Activated CD8-positive, alpha-beta T cell treated with anti-CD3 and anti-CD28 coated beads for 36 hours (primary cell): ENCODE results near the gene MRPS23. TPM values are rescaled to one million over a fixed set of nuclear protein-coding genes. Genes with fewer than 3 reads are reported as not detected.

ENCODE experiments used
- ATAC-seq: fragments of 200-7000 bp; cut with Tn5 transposase; one replicate; pipeline ENCODE4 v1.10.0; 2021; ENCODE audit warnings: mild to moderate bottlenecking, moderate library complexity
- CTCF ChIA-PET: fragments of 350-600 bp; sonication (Branson Sonifier 250); formaldehyde crosslinking; loops from one replicate; lab custom pipeline; 2021; ENCODE audit warnings: antibody characterized with exemption; lab: Charles Lee
- POLR2A ChIA-PET: fragments of 350-600 bp; sonication (Branson Sonifier 250); formaldehyde crosslinking; loops from one replicate; lab custom pipeline; 2021; ENCODE audit warnings: antibody characterized with exemption; lab: Charles Lee
- DNase-seq: peaks from one replicate; pipeline ENCODE4 v3.0.0-alpha.2; 2020
- H3K27ac Mint-ChIP-seq: one replicate; pipeline ENCODE4 v1.8.0; 2021; ENCODE audit warnings: mild to moderate bottlenecking, mixed read lengths
- H3K27me3 Mint-ChIP-seq: one replicate; pipeline ENCODE4 v1.8.0; 2021; ENCODE audit warnings: mixed read lengths
- H3K36me3 Mint-ChIP-seq: one replicate; pipeline ENCODE4 v1.8.0; 2021; ENCODE audit warnings: low read depth, mixed read lengths
- H3K4me1 Mint-ChIP-seq: one replicate; pipeline ENCODE4 v1.8.0; 2021; ENCODE audit warnings: low read depth, mixed read lengths
- H3K4me3 Mint-ChIP-seq: one replicate; pipeline ENCODE4 v1.8.0; 2021; ENCODE audit warnings: mild to moderate bottlenecking, moderate library complexity, mixed read lengths
- H3K9me3 Mint-ChIP-seq: one replicate; pipeline ENCODE4 v1.8.0; 2021; ENCODE audit warnings: mixed read lengths
- intact Hi-C: fragments of 100-400 bp; cut with micrococcal nuclease; formaldehyde crosslinking; loops from one replicate; pipeline ENCODE4 v1.10.0; 2022
- total RNA-seq, 2 experiments: library from RNA; stranded (reverse); gene quantifications; one replicate each; pipeline ENCODE4 v1.2.3, GENCODE V29; 2021
- TF ChIP-seq, protein P1 (sequence below): fragments of 200-600 bp; IDR thresholded peaks from one replicate; pipeline ENCODE4 v1.8.0; 2022; ENCODE audit warnings: antibody characterized with exemption, mild to moderate bottlenecking

The MRPS23 gene
- total RNA-seq, 2 experiments from 2014 or later, result 69.5 to 70.0 TPM

DNA sequence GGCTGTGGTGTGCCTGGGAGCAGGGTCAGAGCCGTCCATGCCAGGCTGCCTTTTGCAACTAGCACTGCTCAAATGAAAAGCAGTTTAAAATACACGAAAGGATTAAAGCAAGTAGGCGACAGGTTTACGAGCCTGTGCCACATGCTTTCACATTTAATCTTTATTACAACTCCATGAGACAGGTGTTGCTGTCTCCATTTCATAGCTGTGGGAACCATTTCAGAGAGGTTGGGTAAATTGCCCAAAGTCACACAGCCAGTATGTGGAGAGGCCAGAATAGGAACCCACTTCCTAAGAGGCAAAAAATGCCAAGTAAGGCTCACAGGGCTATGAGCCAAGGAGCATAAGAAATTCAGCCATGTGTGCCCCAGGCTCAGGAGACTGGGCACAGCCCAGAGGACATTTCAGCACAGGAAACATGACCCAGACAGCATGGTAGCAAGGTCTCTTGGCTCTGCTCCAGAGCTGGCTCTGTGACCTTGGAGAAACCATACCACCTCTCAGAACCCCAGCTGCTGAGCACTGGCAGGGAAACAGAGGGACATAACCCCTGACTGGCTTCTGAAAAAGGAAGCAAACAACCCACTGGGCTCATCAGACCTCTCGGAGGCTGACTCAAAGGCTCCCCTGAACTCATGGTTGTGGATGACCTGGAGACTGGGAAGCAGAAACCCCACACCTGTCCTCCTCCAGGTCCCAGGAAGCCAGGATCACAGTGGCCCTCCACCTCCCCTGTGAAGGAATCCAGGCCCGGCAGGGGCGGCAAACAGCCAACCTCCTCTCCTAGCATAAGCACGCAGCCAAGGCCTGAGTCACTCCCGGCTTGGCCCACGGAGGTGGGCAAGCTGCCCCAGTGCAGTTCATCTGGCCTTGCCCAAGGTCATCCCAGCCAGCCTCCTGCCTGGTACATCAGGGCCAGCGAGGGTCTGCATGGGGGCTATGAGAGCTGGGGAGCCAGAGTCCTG lies 40.3 kb upstream of the MRPS23 start:
- ChIA-PET POLR2A (interaction anchor here (1.5 kb wide), 1 partner anchor 16 kb away, joined by 3 read pairs; no protein-coding TSS in a partner anchor), CTCF (interaction anchor here (0.8 to 4.1 kb wide), 6 partner anchors 20 to 224 kb away, joined by 3 to 26 read pairs (median 3); partner anchors contain the start of gene CUEDC1)
- Mint-ChIP-seq H3K27ac (no peak overlapping the region), H3K27me3 (peaks cover 2% of the 10 kb centered on the region), H3K36me3 (no peaks in the 10 kb centered on the region), H3K9me3 (no peaks in the 10 kb centered on the region), H3K4me1 (no peaks in the 10 kb centered on the region), H3K4me3 (no peak overlapping the region)
- DNase-seq, result no peak
- no peak for ATAC-seq
- intact Hi-C loops, result no loop called here
- TF ChIP-seq, protein P1, sequence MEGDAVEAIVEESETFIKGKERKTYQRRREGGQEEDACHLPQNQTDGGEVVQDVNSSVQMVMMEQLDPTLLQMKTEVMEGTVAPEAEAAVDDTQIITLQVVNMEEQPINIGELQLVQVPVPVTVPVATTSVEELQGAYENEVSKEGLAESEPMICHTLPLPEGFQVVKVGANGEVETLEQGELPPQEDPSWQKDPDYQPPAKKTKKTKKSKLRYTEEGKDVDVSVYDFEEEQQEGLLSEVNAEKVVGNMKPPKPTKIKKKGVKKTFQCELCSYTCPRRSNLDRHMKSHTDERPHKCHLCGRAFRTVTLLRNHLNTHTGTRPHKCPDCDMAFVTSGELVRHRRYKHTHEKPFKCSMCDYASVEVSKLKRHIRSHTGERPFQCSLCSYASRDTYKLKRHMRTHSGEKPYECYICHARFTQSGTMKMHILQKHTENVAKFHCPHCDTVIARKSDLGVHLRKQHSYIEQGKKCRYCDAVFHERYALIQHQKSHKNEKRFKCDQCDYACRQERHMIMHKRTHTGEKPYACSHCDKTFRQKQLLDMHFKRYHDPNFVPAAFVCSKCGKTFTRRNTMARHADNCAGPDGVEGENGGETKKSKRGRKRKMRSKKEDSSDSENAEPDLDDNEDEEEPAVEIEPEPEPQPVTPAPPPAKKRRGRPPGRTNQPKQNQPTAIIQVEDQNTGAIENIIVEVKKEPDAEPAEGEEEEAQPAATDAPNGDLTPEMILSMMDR, result no peak

DNA sequence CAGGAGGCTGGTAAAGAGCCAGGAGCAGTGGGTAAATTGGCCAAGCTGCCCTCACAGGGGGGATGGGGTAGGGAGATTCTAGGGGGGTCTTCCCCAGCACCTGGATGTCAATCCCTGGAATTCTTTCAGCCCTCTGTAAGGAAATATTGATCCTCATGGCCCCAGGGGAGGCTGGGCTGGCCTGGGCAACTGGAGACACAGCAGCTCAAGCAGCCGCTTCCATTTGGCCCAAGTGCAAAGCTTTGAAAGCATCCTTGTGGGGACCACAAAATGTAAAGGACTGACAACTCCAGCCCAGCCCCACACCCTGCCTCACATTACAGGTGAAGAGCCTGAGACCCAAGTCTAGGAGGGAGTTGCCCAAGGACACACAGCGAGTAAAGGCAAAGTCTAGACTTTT lies 39.4 kb upstream of the MRPS23 start:
- Mint-ChIP-seq H3K36me3 (no peaks in the 10 kb centered on the region), H3K9me3 (no peaks in the 10 kb centered on the region), H3K4me3 (no peak overlapping the region), H3K4me1 (no peaks in the 10 kb centered on the region), H3K27ac (no peak overlapping the region), H3K27me3 (peaks cover 2% of the 10 kb centered on the region)
- ATAC-seq (no peak), DNase-seq (no peak)
- intact Hi-C loops, result no loop called here
- TF ChIP-seq, protein P1, result no peak
- ChIA-PET POLR2A (no interaction called here), CTCF (interaction anchor here (0.9 to 1.3 kb wide), 2 partner anchors 38 to 110 kb away, joined by 3 read pairs; no protein-coding TSS in a partner anchor)

DNA sequence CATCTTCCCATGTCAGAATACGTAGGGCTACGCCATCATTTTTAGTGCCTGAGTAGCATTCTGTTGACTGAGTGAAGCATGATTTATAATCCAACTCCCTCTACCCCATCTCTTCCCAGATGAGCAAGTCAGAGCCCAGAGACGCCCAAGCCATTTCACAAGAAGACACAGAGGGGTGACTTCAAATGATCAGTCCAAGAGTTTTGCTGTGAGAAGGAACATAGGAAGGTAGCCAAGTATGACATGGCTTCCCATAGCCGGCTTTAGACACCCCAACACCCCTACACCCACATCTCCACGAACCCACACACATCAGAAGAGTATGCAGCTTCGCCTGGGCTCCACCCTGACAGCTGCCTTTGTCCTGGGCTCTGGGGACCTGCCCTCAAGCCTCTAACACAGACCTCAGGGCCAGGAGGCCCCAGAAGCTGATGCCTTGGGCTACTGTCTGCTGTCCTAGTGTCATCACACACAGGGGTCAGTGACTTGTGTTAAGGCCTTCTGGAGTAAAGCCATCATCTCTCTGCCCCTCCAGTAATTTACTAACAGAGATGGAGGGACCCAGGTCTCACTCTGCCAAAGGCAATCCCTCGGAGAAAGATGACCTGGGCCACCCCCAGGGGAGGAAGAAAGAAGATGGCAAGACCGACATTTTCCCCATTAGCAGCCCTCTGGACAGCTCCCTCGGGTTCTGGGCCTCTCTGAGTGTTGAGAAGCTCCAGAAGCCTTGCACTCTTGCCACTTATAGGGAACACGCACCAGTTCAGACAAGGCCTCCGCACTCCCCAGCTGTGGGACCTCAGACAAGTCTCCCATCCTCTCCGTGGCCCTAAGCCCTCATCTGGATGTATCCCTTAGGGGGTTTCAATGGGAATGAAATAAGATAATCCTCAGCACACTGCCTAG lies 38.7 kb upstream of the MRPS23 start:
- CTCF ChIA-PET, result interaction anchor here (1.3 kb wide), 1 partner anchor 37 kb away, joined by 3 read pairs; no protein-coding TSS in a partner anchor
- Mint-ChIP-seq H3K4me1 (no peaks in the 10 kb centered on the region), H3K9me3 (no peaks in the 10 kb centered on the region), H3K4me3 (no peak overlapping the region), H3K36me3 (no peaks in the 10 kb centered on the region), H3K27ac (no peak overlapping the region), H3K27me3 (peaks cover 2% of the 10 kb centered on the region)
- POLR2A ChIA-PET, result no interaction called here
- intact Hi-C loops, result no loop called here
- TF ChIP-seq, protein P1, result no peak
- ATAC-seq (no peak), DNase-seq (no peak)

DNA sequence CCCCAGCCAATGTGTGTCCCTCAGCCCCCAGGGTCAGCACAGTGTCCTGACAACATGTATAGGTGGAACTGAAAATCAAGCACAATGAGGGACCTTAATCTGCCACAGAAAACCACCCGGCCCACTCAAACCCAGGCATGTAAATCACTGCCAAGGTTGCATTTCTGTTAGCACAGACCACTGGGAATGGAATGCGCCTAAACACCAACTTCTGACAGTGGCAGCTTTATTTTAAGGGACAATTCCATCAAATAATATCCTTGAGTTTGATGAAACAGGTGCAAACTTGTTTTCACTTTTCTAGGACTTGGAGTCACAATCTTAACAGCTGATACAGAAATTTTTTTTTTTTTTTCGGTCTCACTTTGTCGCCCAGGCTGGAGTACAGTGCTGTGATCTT lies 37.3 kb upstream of the MRPS23 start:
- Mint-ChIP-seq H3K27me3 (peaks cover 2% of the 10 kb centered on the region), H3K9me3 (no peaks in the 10 kb centered on the region), H3K27ac (no peak overlapping the region), H3K4me1 (no peaks in the 10 kb centered on the region), H3K36me3 (no peaks in the 10 kb centered on the region), H3K4me3 (no peak overlapping the region)
- ATAC-seq (no peak), DNase-seq (no peak)
- ChIA-PET CTCF (no interaction called here), POLR2A (interaction anchor here (0.6 kb wide), 1 partner anchor 970 kb away, joined by 3 read pairs; no protein-coding TSS in a partner anchor)
- TF ChIP-seq, protein P1, result no peak
- intact Hi-C loops, result no loop called here
